WTC11 (cell line): ENCODE results near the gene DSE. TPM values are rescaled to one million over a fixed set of nuclear protein-coding genes. Genes with fewer than 3 reads are reported as not detected.

Source experiments
- ATAC-seq: fragments of 200-7000 bp; cut with Tn5 transposase; 2 replicates; pipeline ENCODE4 v1.10.0; 2021; ENCODE audit warnings: mild to moderate bottlenecking, moderate library complexity
- CTCF ChIA-PET: fragments of 300-600 bp; sonication (Branson Sonifier 250); formaldehyde crosslinking; loops from one replicate; lab custom pipeline; 2021; ENCODE audit warnings: antibody characterized with exemption; lab: Charles Lee
- POLR2A ChIA-PET: fragments of 350-600 bp; sonication (Branson Sonifier 250); formaldehyde crosslinking; loops from one replicate; lab custom pipeline; 2021; ENCODE audit warnings: antibody characterized with exemption; lab: Charles Lee
- DNase-seq: peaks from one replicate; pipeline ENCODE4 v3.0.0; 2021; ENCODE audit warnings: low spot score
- H3K27ac Mint-ChIP-seq: 2 replicates; pipeline ENCODE4 v1.8.0; 2021; ENCODE audit warnings: mixed read lengths
- H3K27me3 Mint-ChIP-seq: 2 replicates; pipeline ENCODE4 v1.8.0; 2021; ENCODE audit warnings: low read depth, mild to moderate bottlenecking, moderate library complexity, mixed read lengths
- H3K36me3 Mint-ChIP-seq: 2 replicates; pipeline ENCODE4 v1.8.0; 2021; ENCODE audit warnings: mixed read lengths
- H3K4me1 Mint-ChIP-seq: 2 replicates; pipeline ENCODE4 v1.8.0; 2022; ENCODE audit warnings: mixed read lengths
- H3K4me3 Mint-ChIP-seq: 2 replicates; pipeline ENCODE4 v1.8.0; 2021; ENCODE audit warnings: mild to moderate bottlenecking, moderate library complexity, mixed read lengths
- H3K9me3 Mint-ChIP-seq: 2 replicates; pipeline ENCODE4 v1.8.0; 2021; ENCODE audit warnings: mixed read lengths
- ATF1 ChIP-seq: sonication (generic); formaldehyde crosslinking; IDR thresholded peaks from 2 replicates; pipeline ENCODE4 v1.8.1; 2023; ENCODE audit warnings: mild to moderate bottlenecking, moderate library complexity, missing genetic modification reagents
- CBFB ChIP-seq: sonication (generic); formaldehyde crosslinking; IDR thresholded peaks from 2 replicates; pipeline ENCODE4 v1.8.1; 2022; ENCODE audit warnings: mild to moderate bottlenecking, low read depth, missing genetic modification reagents
- GABPB1 ChIP-seq: sonication (generic); formaldehyde crosslinking; IDR thresholded peaks from 2 replicates; pipeline ENCODE4 v1.8.1; 2023; ENCODE audit warnings: mild to moderate bottlenecking, missing genetic modification reagents
- GRHL2 ChIP-seq: fragments of 250-450 bp; sonication (Bioruptor Pico); IDR thresholded peaks from 2 replicates; pipeline ENCODE4 v1.8.0; 2022; ENCODE audit warnings: mild to moderate bottlenecking, moderate library complexity; ENCODE audit not compliant: insufficient replicate concordance, severe bottlenecking
- JAZF1 ChIP-seq: fragments of 250-450 bp; sonication (Bioruptor Pico); IDR thresholded peaks from 2 replicates; pipeline ENCODE4 v1.9.0; 2021; ENCODE audit warnings: moderate library complexity, mild to moderate bottlenecking, inconsistent platforms
- MXD4 ChIP-seq: fragments of 250-450 bp; sonication (Bioruptor Pico); IDR thresholded peaks from 2 replicates; pipeline ENCODE4 v1.8.0; 2021; ENCODE audit warnings: mild to moderate bottlenecking, moderate library complexity, borderline replicate concordance
- NFYB ChIP-seq: sonication (generic); formaldehyde crosslinking; conservative IDR thresholded peaks from 2 replicates; pipeline ENCODE4 v1.8.0; 2022; ENCODE audit warnings: low read depth, missing genetic modification reagents
- NR1H2 ChIP-seq: sonication (generic); formaldehyde crosslinking; IDR thresholded peaks from 2 replicates; pipeline ENCODE4 v1.9.0; 2021; ENCODE audit warnings: mild to moderate bottlenecking, moderate library complexity, missing genetic modification reagents
- RORB ChIP-seq: fragments of 250-450 bp; sonication (Bioruptor Pico); IDR thresholded peaks from 2 replicates; pipeline ENCODE4 v1.9.0; 2021; ENCODE audit warnings: mild to moderate bottlenecking
- SMAD4 ChIP-seq: sonication (generic); formaldehyde crosslinking; IDR thresholded peaks from 2 replicates; pipeline ENCODE4 v1.8.0; 2022; ENCODE audit warnings: mild to moderate bottlenecking, missing genetic modification reagents
- TCF7 ChIP-seq: sonication (generic); formaldehyde crosslinking; IDR thresholded peaks from 2 replicates; pipeline ENCODE4 v1.8.0; 2022; ENCODE audit warnings: mild to moderate bottlenecking, low read depth, missing genetic modification reagents, moderate library complexity
- ZNF396 ChIP-seq: fragments of 250-450 bp; sonication (Bioruptor Pico); IDR thresholded peaks from 2 replicates; pipeline ENCODE4 v1.8.0; 2021; ENCODE audit warnings: mild to moderate bottlenecking, moderate library complexity, borderline replicate concordance
- ZNF416 ChIP-seq: fragments of 250-450 bp; sonication (Bioruptor Pico); IDR thresholded peaks from 2 replicates; pipeline ENCODE4 v1.9.0; 2021; ENCODE audit warnings: mild to moderate bottlenecking, inconsistent platforms
- total RNA-seq: library from RNA; stranded (reverse); gene quantifications from 3 replicates; pipeline ENCODE4 v1.2.3, GENCODE V29; 2021
- TF ChIP-seq, protein P1 (sequence below): fragments of 250-450 bp; sonication (Bioruptor Pico); IDR thresholded peaks from 2 replicates; pipeline ENCODE4 v2.1.2; 2022; ENCODE audit warnings: mild to moderate bottlenecking, moderate library complexity
- TF ChIP-seq, protein P2 (sequence below): sonication (generic); formaldehyde crosslinking; IDR thresholded peaks from 2 replicates; pipeline ENCODE4 v1.8.1; 2023; ENCODE audit warnings: mild to moderate bottlenecking, missing genetic modification reagents, moderate library complexity
- TF ChIP-seq, protein P3 (sequence below): fragments of 250-450 bp; sonication (Bioruptor Pico); IDR thresholded peaks from 2 replicates; pipeline ENCODE4 v1.9.0; 2021; ENCODE audit warnings: moderate library complexity, mild to moderate bottlenecking, inconsistent platforms, borderline replicate concordance
- TF ChIP-seq, protein P4 (sequence below): fragments of 250-450 bp; sonication (Bioruptor Pico); IDR thresholded peaks from 2 replicates; pipeline ENCODE4 v1.8.0; 2021; ENCODE audit warnings: mild to moderate bottlenecking
- TF ChIP-seq, protein P5 (sequence below): sonication (generic); formaldehyde crosslinking; IDR thresholded peaks from 2 replicates; pipeline ENCODE4 v1.8.0; 2022; ENCODE audit warnings: mild to moderate bottlenecking, missing genetic modification reagents
- TF ChIP-seq, protein P6 (sequence below): sonication (generic); formaldehyde crosslinking; IDR thresholded peaks from 2 replicates; pipeline ENCODE4 v1.8.1; 2023; ENCODE audit warnings: mild to moderate bottlenecking, missing genetic modification reagents
- TF ChIP-seq, protein P7 (sequence below): sonication (generic); formaldehyde crosslinking; conservative IDR thresholded peaks from 2 replicates; pipeline ENCODE4 v1.8.1; 2022; ENCODE audit warnings: mild to moderate bottlenecking, missing genetic modification reagents
- TF ChIP-seq, protein P8 (sequence below): fragments of 250-450 bp; sonication (Bioruptor Pico); conservative IDR thresholded peaks from 2 replicates; pipeline ENCODE4 v1.9.0; 2021; ENCODE audit warnings: mild to moderate bottlenecking

DSE gene
- total RNA-seq, 1 experiment from 2014 or later, result 78.3 TPM

DNA sequence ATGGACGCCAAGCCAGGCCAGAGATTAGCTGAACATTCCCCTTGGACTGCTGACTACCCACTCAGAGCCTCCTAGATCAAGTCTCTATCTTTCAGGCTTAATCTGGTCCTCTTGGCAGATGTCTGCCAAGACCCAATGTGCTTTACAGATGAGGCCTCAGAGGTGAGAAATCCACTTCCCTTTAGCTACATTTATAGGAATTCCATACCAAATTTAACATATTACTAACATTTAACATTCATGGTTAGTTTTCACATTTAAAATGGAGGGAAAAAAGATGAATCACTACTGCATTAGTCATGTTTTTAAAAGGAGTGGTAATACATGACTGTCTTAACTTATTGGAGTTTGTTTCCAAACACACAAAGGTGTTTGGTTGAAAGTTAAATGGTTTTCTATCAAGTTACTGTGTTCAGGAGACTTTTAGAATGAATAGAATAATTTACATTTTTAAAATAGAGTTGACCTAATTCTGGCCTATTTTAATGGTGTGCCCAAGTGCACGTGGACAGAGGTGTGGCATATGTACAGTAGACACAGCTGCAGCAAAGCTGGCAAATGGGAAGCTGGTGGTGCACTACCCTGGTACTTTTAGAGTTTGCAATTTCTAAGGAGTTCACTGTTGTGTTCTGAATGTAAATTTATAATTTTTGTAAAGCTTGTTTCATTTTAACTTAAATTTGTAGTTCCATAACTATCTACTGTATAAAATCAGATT lies 48.5 kb downstream of the DSE start:
- POLR2A ChIA-PET, result no interaction called here
- Mint-ChIP-seq H3K4me1 (peaks cover 48% of the 10 kb centered on the region), H3K9me3 (peaks cover 5% of the 10 kb centered on the region), H3K27me3 (no peaks in the 10 kb centered on the region), H3K27ac (no peak overlapping the region), H3K4me3 (no peak overlapping the region), H3K36me3 (peaks cover 7% of the 10 kb centered on the region)
- CTCF ChIA-PET, result interaction anchor here (1.4 to 1.5 kb wide), 2 partner anchors 92 to 131 kb away, joined by 3 to 5 read pairs; partner anchors contain the start of gene CALHM5
- no peak for DNase-seq
- no peak; the same call in 1 of the 2 replicates for ATAC-seq
- TF ChIP-seq CBFB (CRISPR knock-in tag), result no peak
- TF ChIP-seq, protein P1, sequence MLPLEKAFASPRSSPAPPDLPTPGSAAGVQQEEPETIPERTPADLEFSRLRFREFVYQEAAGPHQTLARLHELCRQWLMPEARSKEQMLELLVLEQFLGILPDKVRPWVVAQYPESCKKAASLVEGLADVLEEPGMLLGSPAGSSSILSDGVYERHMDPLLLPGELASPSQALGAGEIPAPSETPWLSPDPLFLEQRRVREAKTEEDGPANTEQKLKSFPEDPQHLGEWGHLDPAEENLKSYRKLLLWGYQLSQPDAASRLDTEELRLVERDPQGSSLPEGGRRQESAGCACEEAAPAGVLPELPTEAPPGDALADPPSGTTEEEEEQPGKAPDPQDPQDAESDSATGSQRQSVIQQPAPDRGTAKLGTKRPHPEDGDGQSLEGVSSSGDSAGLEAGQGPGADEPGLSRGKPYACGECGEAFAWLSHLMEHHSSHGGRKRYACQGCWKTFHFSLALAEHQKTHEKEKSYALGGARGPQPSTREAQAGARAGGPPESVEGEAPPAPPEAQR (CRISPR knock-in tag), result no peak
- no peak for TF ChIP-seq GRHL2
- TF ChIP-seq RORB (CRISPR knock-in tag), result no peak
- TF ChIP-seq, protein P2, sequence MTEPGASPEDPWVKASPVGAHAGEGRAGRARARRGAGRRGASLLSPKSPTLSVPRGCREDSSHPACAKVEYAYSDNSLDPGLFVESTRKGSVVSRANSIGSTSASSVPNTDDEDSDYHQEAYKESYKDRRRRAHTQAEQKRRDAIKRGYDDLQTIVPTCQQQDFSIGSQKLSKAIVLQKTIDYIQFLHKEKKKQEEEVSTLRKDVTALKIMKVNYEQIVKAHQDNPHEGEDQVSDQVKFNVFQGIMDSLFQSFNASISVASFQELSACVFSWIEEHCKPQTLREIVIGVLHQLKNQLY (CRISPR knock-in tag), result no peak
- no peak for TF ChIP-seq GABPB1

DNA sequence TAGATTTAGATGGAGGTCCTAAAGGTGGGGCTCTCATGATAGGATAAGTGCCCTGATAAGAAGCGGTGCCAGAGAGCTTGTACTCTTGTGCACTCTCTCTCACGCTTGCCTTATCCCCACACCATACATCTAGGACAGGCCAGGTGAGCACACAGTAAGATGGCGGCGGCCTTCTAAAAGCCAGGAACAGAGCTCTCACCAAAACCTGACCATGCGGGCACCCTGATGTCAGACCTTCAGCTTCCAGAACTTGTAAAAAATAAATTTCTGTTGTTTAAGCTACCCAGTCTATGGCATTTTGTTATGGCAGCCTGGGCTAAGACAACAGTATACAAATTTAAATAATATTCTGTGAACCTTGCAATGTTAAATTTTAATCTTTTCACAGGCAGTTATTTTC lies 49.6 kb downstream of the DSE start:
- Mint-ChIP-seq H3K4me1 (peaks cover 50% of the 10 kb centered on the region), H3K27ac (no peak overlapping the region), H3K36me3 (peaks cover 4% of the 10 kb centered on the region; the same call in 1 of the 2 replicates), H3K27me3 (no peaks in the 10 kb centered on the region), H3K9me3 (peaks cover 5% of the 10 kb centered on the region), H3K4me3 (no peak overlapping the region)
- no peak for ATAC-seq
- no peak for DNase-seq
- POLR2A ChIA-PET, result no interaction called here
- CTCF ChIA-PET, result interaction anchor here (1.4 to 1.5 kb wide), 2 partner anchors 91 to 132 kb away, joined by 3 to 5 read pairs; partner anchors contain the start of gene CALHM5
- no peak for TF ChIP-seq NFYB
- TF ChIP-seq SMAD4 (CRISPR knock-in tag), result no peak
- TF ChIP-seq, protein P3, sequence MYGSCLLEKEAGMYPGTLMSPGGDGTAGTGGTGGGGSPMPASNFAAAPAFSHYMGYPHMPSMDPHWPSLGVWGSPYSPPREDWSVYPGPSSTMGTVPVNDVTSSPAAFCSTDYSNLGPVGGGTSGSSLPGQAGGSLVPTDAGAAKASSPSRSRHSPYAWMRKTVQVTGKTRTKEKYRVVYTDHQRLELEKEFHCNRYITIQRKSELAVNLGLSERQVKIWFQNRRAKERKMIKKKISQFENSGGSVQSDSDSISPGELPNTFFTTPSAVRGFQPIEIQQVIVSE (CRISPR knock-in tag), result no peak
- TF ChIP-seq, protein P2 (CRISPR knock-in tag), result no peak
- no peak for TF ChIP-seq ZNF396 (CRISPR knock-in tag)
- TF ChIP-seq TCF7 (CRISPR knock-in tag), result no peak
- TF ChIP-seq, protein P4, sequence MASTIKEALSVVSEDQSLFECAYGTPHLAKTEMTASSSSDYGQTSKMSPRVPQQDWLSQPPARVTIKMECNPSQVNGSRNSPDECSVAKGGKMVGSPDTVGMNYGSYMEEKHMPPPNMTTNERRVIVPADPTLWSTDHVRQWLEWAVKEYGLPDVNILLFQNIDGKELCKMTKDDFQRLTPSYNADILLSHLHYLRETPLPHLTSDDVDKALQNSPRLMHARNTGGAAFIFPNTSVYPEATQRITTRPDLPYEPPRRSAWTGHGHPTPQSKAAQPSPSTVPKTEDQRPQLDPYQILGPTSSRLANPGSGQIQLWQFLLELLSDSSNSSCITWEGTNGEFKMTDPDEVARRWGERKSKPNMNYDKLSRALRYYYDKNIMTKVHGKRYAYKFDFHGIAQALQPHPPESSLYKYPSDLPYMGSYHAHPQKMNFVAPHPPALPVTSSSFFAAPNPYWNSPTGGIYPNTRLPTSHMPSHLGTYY, result no peak
- TF ChIP-seq, protein P5, sequence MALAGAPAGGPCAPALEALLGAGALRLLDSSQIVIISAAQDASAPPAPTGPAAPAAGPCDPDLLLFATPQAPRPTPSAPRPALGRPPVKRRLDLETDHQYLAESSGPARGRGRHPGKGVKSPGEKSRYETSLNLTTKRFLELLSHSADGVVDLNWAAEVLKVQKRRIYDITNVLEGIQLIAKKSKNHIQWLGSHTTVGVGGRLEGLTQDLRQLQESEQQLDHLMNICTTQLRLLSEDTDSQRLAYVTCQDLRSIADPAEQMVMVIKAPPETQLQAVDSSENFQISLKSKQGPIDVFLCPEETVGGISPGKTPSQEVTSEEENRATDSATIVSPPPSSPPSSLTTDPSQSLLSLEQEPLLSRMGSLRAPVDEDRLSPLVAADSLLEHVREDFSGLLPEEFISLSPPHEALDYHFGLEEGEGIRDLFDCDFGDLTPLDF, result no peak
- TF ChIP-seq, protein P6, sequence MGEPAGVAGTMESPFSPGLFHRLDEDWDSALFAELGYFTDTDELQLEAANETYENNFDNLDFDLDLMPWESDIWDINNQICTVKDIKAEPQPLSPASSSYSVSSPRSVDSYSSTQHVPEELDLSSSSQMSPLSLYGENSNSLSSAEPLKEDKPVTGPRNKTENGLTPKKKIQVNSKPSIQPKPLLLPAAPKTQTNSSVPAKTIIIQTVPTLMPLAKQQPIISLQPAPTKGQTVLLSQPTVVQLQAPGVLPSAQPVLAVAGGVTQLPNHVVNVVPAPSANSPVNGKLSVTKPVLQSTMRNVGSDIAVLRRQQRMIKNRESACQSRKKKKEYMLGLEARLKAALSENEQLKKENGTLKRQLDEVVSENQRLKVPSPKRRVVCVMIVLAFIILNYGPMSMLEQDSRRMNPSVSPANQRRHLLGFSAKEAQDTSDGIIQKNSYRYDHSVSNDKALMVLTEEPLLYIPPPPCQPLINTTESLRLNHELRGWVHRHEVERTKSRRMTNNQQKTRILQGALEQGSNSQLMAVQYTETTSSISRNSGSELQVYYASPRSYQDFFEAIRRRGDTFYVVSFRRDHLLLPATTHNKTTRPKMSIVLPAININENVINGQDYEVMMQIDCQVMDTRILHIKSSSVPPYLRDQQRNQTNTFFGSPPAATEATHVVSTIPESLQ (CRISPR knock-in tag), result no peak
- TF ChIP-seq, protein P7, sequence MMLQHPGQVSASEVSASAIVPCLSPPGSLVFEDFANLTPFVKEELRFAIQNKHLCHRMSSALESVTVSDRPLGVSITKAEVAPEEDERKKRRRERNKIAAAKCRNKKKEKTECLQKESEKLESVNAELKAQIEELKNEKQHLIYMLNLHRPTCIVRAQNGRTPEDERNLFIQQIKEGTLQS (CRISPR knock-in tag), result no peak
- TF ChIP-seq MXD4, result no peak
- TF ChIP-seq ATF1 (CRISPR knock-in tag), result no peak
- no peak for TF ChIP-seq JAZF1 (CRISPR knock-in tag)
- TF ChIP-seq ZNF416 (CRISPR knock-in tag), result no peak
- TF ChIP-seq NR1H2 (CRISPR knock-in tag), result no peak
- TF ChIP-seq, protein P8, sequence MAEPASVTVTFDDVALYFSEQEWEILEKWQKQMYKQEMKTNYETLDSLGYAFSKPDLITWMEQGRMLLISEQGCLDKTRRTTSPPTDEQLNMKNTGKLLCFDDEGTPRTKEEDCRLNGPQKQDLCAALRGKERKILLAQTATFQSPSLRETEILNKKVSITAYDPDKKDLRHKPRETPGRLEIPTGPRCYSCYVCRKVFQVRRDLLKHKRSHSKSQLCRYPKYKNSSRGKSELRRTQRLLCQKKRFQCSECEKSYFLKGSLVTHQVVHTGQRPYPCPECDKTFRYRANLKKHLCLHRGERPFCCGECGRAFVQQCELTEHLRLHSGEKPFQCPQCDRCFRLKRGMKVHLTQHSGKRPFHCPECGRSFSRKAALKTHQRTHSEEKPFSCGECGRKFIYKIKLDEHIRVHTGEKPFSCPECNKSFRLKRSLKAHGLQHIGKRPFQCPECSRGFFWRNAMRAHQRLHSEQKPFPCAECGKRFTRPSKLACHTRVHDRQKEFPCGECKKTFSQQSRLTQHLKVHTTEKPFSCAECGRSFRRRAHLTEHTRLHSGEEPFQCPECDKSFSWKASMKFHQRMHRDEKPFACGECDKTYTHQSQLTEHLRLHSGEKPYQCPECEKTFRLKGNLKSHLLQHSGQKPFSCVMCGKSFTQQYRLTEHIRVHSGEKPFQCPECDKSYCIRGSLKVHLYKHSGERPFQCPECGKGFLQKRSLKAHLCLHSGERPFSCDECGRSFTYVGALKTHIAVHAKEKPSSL (CRISPR knock-in tag), result no peak
